Measurements from ENCODE around the gene EVA1C. TPM values are rescaled to one million over a fixed set of nuclear protein-coding genes. Genes with fewer than 3 reads are reported as not detected.
A peak's percentile ranks its signal among the peaks of the same experiment; 100 is the strongest.

The EVA1C gene
- total and polyA plus RNA-seq, 9 of the 15 experiments (the other 6 are each of a cell fraction or from before 2014, with no cell fraction given) = 0.22 TPM; not detected in 8

DNA sequence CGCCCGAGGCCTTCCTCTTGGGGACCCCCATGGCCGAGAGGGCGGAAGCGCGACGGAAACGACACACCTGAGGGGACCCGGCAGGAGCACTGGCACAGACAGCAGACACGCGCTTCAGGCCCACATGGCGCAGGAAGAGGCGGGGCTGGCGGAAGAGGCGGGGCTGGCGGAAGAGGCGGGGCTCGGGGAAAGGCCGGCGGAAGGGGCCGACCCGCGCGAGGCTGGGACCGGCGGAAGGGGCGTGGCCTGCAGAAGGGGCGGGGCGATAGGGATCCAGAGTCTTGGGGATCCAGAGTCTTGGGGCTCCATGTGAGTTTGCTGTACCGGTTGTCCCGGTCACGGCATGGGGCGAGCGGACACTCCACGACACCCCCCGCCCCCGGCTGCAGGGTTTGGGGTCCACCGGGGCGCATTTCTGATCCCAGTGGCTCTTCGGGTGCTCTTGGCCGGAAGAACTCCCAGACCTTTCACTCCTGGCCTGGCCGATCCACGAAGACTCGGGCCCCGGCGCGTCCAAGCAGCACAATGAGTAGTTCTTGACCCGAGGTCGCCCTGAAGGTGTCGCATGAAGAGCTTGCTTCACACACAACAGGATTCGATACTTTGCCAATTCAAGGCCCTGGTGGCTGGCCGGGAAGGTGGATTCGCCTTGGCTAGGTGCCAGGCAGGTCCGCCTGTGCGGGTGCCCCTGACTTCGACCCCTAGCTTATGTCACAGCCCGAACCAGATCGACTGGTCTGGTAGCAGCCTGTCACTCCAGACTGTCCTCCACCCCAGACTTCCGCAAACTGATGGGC is 19.4 kb upstream of the EVA1C start, which contains the start of gene URB1 (continued):
- TF ChIP-seq ETV6 (IDR thresholded peaks at IDR 0.05; ENCODE audit: borderline replicate concordance in 1 of 2, low read depth in 2 of 2, low read length in 1 of 2) (no peak), ETV6 (CRISPR knock-in tag; IDR thresholded peaks at IDR 0.05; ENCODE audit: borderline replicate concordance) (0 out of 2 replicates have a peak, but pooled peaks have one; percentile 48), BACH1 (tag; IDR thresholded peaks at IDR 0.05) (no peak; the same call in 1 of the 2 replicates), MAZ (CRISPR knock-in tag; conservative IDR thresholded peaks at IDR 0.05 in 1 of 2, IDR thresholded peaks at IDR 0.05 in 1 of 2) (peak; percentile 54 to 72; a peak in 3 of 4 replicates), RBFOX2 (IDR thresholded peaks at IDR 0.05; ENCODE audit: low read depth, low read length) (peak; percentile 96), TRIM28 (IDR thresholded peaks at IDR 0.05) (0 out of 2 replicates have a peak, but pooled peaks have one; percentile 22), TAF9B (IDR thresholded peaks at IDR 0.05; ENCODE audit: partially characterized antibody) (peak; percentile 31), ZNF140 (CRISPR knock-in tag; IDR thresholded peaks at IDR 0.05) (no peak), HMG20A (CRISPR knock-in tag; conservative IDR thresholded peaks at IDR 0.05) (no peak), U2AF2 (optimal IDR thresholded peaks at IDR 0.05; ENCODE audit: low read depth, low read length) (no peak), TAF15 (IDR thresholded peaks at IDR 0.05; ENCODE audit: low read depth, low read length) (no peak), NFXL1 (CRISPR knock-in tag; IDR thresholded peaks at IDR 0.05) (no peak), GATAD2A (IDR thresholded peaks at IDR 0.05) (no peak), SREBF2 (CRISPR knock-in tag; IDR thresholded peaks at IDR 0.05) (no peak)
- TF ChIP-seq, protein P1, sequence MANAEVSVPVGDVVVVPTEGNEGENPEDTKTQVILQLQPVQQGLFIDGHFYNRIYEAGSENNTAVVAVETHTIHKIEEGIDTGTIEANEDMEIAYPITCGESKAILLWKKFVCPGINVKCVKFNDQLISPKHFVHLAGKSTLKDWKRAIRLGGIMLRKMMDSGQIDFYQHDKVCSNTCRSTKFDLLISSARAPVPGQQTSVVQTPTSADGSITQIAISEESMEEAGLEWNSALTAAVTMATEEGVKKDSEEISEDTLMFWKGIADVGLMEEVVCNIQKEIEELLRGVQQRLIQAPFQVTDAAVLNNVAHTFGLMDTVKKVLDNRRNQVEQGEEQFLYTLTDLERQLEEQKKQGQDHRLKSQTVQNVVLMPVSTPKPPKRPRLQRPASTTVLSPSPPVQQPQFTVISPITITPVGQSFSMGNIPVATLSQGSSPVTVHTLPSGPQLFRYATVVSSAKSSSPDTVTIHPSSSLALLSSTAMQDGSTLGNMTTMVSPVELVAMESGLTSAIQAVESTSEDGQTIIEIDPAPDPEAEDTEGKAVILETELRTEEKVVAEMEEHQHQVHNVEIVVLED (CRISPR knock-in tag; IDR thresholded peaks at IDR 0.05) = no peak
- TF ChIP-seq, protein P2, sequence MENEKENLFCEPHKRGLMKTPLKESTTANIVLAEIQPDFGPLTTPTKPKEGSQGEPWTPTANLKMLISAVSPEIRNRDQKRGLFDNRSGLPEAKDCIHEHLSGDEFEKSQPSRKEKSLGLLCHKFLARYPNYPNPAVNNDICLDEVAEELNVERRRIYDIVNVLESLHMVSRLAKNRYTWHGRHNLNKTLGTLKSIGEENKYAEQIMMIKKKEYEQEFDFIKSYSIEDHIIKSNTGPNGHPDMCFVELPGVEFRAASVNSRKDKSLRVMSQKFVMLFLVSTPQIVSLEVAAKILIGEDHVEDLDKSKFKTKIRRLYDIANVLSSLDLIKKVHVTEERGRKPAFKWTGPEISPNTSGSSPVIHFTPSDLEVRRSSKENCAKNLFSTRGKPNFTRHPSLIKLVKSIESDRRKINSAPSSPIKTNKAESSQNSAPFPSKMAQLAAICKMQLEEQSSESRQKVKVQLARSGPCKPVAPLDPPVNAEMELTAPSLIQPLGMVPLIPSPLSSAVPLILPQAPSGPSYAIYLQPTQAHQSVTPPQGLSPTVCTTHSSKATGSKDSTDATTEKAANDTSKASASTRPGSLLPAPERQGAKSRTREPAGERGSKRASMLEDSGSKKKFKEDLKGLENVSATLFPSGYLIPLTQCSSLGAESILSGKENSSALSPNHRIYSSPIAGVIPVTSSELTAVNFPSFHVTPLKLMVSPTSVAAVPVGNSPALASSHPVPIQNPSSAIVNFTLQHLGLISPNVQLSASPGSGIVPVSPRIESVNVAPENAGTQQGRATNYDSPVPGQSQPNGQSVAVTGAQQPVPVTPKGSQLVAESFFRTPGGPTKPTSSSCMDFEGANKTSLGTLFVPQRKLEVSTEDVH (IDR thresholded peaks at IDR 0.05; ENCODE audit: low read depth, partially characterized antibody) = no peak
- TF ChIP-seq, protein P3, sequence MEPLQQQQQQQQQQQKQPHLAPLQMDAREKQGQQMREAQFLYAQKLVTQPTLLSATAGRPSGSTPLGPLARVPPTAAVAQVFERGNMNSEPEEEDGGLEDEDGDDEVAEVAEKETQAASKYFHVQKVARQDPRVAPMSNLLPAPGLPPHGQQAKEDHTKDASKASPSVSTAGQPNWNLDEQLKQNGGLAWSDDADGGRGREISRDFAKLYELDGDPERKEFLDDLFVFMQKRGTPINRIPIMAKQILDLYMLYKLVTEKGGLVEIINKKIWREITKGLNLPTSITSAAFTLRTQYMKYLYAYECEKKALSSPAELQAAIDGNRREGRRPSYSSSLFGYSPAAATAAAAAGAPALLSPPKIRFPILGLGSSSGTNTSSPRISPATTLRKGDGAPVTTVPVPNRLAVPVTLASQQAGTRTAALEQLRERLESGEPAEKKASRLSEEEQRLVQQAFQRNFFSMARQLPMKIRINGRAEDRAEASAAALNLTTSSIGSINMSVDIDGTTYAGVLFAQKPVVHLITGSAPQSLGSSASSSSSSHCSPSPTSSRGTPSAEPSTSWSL (CRISPR knock-in tag; IDR thresholded peaks at IDR 0.05; ENCODE audit: borderline replicate concordance) = 0 out of 2 replicates have a peak, but pooled peaks have one; percentile 3
- TF ChIP-seq, protein P4, sequence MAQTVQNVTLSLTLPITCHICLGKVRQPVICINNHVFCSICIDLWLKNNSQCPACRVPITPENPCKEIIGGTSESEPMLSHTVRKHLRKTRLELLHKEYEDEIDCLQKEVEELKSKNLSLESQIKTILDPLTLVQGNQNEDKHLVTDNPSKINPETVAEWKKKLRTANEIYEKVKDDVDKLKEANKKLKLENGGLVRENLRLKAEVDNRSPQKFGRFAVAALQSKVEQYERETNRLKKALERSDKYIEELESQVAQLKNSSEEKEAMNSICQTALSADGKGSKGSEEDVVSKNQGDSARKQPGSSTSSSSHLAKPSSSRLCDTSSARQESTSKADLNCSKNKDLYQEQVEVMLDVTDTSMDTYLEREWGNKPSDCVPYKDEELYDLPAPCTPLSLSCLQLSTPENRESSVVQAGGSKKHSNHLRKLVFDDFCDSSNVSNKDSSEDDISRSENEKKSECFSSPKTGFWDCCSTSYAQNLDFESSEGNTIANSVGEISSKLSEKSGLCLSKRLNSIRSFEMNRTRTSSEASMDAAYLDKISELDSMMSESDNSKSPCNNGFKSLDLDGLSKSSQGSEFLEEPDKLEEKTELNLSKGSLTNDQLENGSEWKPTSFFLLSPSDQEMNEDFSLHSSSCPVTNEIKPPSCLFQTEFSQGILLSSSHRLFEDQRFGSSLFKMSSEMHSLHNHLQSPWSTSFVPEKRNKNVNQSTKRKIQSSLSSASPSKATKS (CRISPR knock-in tag; IDR thresholded peaks at IDR 0.05) = no peak
